ENCODE measurements around the gene MEIOB. TPM values are rescaled to one million over a fixed set of nuclear protein-coding genes. Genes with fewer than 3 reads are reported as not detected.

The MEIOB gene
- total RNA-seq, 1 experiment from 2014 or later, result not detected

- DNase-seq, result no peak
- no peak overlapping the region for H3K4me2 ChIP-seq
- peaks cover 10% of the 10 kb centered on the region for H4K20me1 ChIP-seq (ENCODE audit: insufficient read depth)
- no peaks in the 10 kb centered on the region for H3K4me1 ChIP-seq (replicated peaks; ENCODE audit: insufficient read depth)
- intact Hi-C loops (cut with micrococcal nuclease; ENCODE audit: unreplicated experiment), result no loop called here
- no peaks in the 10 kb centered on the region for H3K27me3 ChIP-seq (ENCODE audit: insufficient read depth, low read depth)
- H3K27ac ChIP-seq, result no peak overlapping the region
- H3K79me2 ChIP-seq (ENCODE audit: low read depth), result peaks cover 12% of the 10 kb centered on the region
- no peak overlapping the region for H2AFZ ChIP-seq
- no peak overlapping the region for H3K4me3 ChIP-seq
- ChIA-PET POLR2A (ENCODE audit: unreplicated experiment) (no interaction called here), CTCF (no interaction called here)
- no TSS peak for BruUV-seq (replicated peaks)
- no peaks in the 10 kb centered on the region for H3K9me2 ChIP-seq (ENCODE audit: insufficient read depth)
- TF ChIP-seq CTCF (conservative IDR thresholded peaks at IDR 0.05), result no peak
- TF ChIP-seq EZH2 (IDR thresholded peaks at IDR 0.05; ENCODE audit: low read depth), result no peak
- no peaks in the 10 kb centered on the region for H3K36me3 ChIP-seq (ENCODE audit: low read depth)
- no peaks in the 10 kb centered on the region for H3F3A ChIP-seq (ENCODE audit: insufficient read depth, low read depth)
- H3K9me3 ChIP-seq (ENCODE audit: insufficient read depth, low read depth), result no peaks in the 10 kb centered on the region
Measured at GRCh38 chr16:1790261-1790610, 81.7 kb downstream of the MEIOB start.

GRCh38 chr16:1789643-1790045 lies 82.3 kb downstream of the MEIOB start:
- Histone ChIP-seq H3K4me1 (replicated peaks; ENCODE audit: insufficient read depth) (no peaks in the 10 kb centered on the region), H3K27me3 (ENCODE audit: insufficient read depth, low read depth) (no peaks in the 10 kb centered on the region), H3F3A (ENCODE audit: insufficient read depth, low read depth) (no peaks in the 10 kb centered on the region), H3K9me2 (ENCODE audit: insufficient read depth) (no peaks in the 10 kb centered on the region), H3K27ac (no peak overlapping the region), H3K9me3 (ENCODE audit: insufficient read depth, low read depth) (no peaks in the 10 kb centered on the region), H3K4me2 (no peak overlapping the region), H3K36me3 (ENCODE audit: low read depth) (no peaks in the 10 kb centered on the region), H2AFZ (no peak overlapping the region), H3K79me2 (ENCODE audit: low read depth) (peaks cover 18% of the 10 kb centered on the region), H4K20me1 (ENCODE audit: insufficient read depth) (peaks cover 11% of the 10 kb centered on the region), H3K4me3 (no peak overlapping the region)
- no TSS peak for BruUV-seq (replicated peaks)
- POLR2A ChIA-PET (ENCODE audit: unreplicated experiment), result no interaction called here
- intact Hi-C loops (cut with micrococcal nuclease; ENCODE audit: unreplicated experiment), result no loop called here
- TF ChIP-seq CTCF (conservative IDR thresholded peaks at IDR 0.05), result no peak
- no peak for TF ChIP-seq EZH2 (IDR thresholded peaks at IDR 0.05; ENCODE audit: low read depth)
- CTCF ChIA-PET, result no interaction called here
- DNase-seq, result no peak

- ChIA-PET CTCF (no interaction called here), POLR2A (ENCODE audit: unreplicated experiment) (no interaction called here)
- no TSS peak for BruUV-seq (replicated peaks)
- Histone ChIP-seq H4K20me1 (ENCODE audit: insufficient read depth) (peaks cover 18% of the 10 kb centered on the region), H3K4me1 (replicated peaks; ENCODE audit: insufficient read depth) (peaks cover 6% of the 10 kb centered on the region), H3F3A (ENCODE audit: insufficient read depth, low read depth) (no peaks in the 10 kb centered on the region), H3K9me2 (ENCODE audit: insufficient read depth) (no peaks in the 10 kb centered on the region), H3K9me3 (ENCODE audit: insufficient read depth, low read depth) (no peaks in the 10 kb centered on the region), H3K36me3 (ENCODE audit: low read depth) (no peaks in the 10 kb centered on the region), H2AFZ (no peak overlapping the region), H3K27ac (no peak overlapping the region), H3K27me3 (ENCODE audit: insufficient read depth, low read depth) (no peaks in the 10 kb centered on the region), H3K4me3 (no peak overlapping the region), H3K79me2 (ENCODE audit: low read depth) (peaks cover 27% of the 10 kb centered on the region), H3K4me2 (no peak overlapping the region)
- intact Hi-C loops (cut with micrococcal nuclease; ENCODE audit: unreplicated experiment), result no loop called here
- DNase-seq, result no peak
- TF ChIP-seq EZH2 (IDR thresholded peaks at IDR 0.05; ENCODE audit: low read depth), result no peak
- no peak for TF ChIP-seq CTCF (conservative IDR thresholded peaks at IDR 0.05)
Measured at GRCh38 chr16:1788708-1789100, 83.3 kb downstream of the MEIOB start.
